LoVo (cell line): Measurements from ENCODE around the gene ZDHHC3.
A peak's percentile ranks its signal among the peaks of the same experiment; 100 is the strongest.

Source experiments
- DNase-seq: peaks from one replicate; pipeline ENCODE4 v3.0.0-alpha.2; 2016; ENCODE audit warnings: low spot score

ZDHHC3 gene

GRCh38 chr3:44926921-44927320, 49.1 kb downstream of the ZDHHC3 start:
- DNase-seq = no peak

GRCh38 chr3:44926172-44926571, 49.8 kb downstream of the ZDHHC3 start:
- no peak for DNase-seq

- DNase-seq = no peak
Observed at GRCh38 chr3:44924457-44925084, 51.4 kb downstream of the ZDHHC3 start.

GRCh38 chr3:44923632-44924456, 52.1 kb downstream of the ZDHHC3 start:
- no peak for DNase-seq

- DNase-seq = no peak
Observed at GRCh38 chr3:44920081-44920480, 55.9 kb downstream of the ZDHHC3 start.

- DNase-seq = no peak
Observed at GRCh38 chr3:44918581-44918980, 57.4 kb downstream of the ZDHHC3 start.

- no peak for DNase-seq
Observed at GRCh38 chr3:44918087-44918486, 57.9 kb downstream of the ZDHHC3 start.

- DNase-seq = no peak
Observed at GRCh38 chr3:44915702-44916438, 60.1 kb downstream of the ZDHHC3 start.

- DNase-seq = no peak
Observed at GRCh38 chr3:44914936-44915335, 61.0 kb downstream of the ZDHHC3 start.

GRCh38 chr3:44913868-44914468, 62.0 kb downstream of the ZDHHC3 start:
- peak; percentile 68 for DNase-seq

GRCh38 chr3:44910693-44911092, 65.3 kb downstream of the ZDHHC3 start:
- no peak for DNase-seq

GRCh38 chr3:44909063-44909462, 66.9 kb downstream of the ZDHHC3 start:
- DNase-seq = no peak

GRCh38 chr3:44907612-44908011, 68.4 kb downstream of the ZDHHC3 start:
- no peak for DNase-seq

- no peak for DNase-seq
Observed at GRCh38 chr3:44906997-44907396, 69.0 kb downstream of the ZDHHC3 start.

GRCh38 chr3:44905446-44906157, 70.4 kb downstream of the ZDHHC3 start:
- no peak for DNase-seq

- no peak for DNase-seq
Observed at GRCh38 chr3:44903751-44904150, 72.2 kb downstream of the ZDHHC3 start.

GRCh38 chr3:44903314-44903713, 72.7 kb downstream of the ZDHHC3 start:
- DNase-seq = no peak

GRCh38 chr3:44902628-44903027, 73.3 kb downstream of the ZDHHC3 start:
- no peak for DNase-seq

GRCh38 chr3:44899683-44900367, 76.1 kb downstream of the ZDHHC3 start:
- no peak for DNase-seq

- no peak for DNase-seq
Observed at GRCh38 chr3:44896440-44896839, 79.5 kb downstream of the ZDHHC3 start.

GRCh38 chr3:44894485-44894884, 81.5 kb downstream of the ZDHHC3 start:
- no peak for DNase-seq
